GM18502 (cell line): Measurements from ENCODE around the gene TEAD3.

Experiments used
- ATAC-seq: cut with Tn5 transposase; IDR thresholded peaks from one replicate; pipeline ENCODE4 v1.9.1; 2021; ENCODE audit warnings: mild to moderate bottlenecking; ENCODE audit not compliant: unreplicated experiment, poor library complexity

Gene TEAD3

DNA sequence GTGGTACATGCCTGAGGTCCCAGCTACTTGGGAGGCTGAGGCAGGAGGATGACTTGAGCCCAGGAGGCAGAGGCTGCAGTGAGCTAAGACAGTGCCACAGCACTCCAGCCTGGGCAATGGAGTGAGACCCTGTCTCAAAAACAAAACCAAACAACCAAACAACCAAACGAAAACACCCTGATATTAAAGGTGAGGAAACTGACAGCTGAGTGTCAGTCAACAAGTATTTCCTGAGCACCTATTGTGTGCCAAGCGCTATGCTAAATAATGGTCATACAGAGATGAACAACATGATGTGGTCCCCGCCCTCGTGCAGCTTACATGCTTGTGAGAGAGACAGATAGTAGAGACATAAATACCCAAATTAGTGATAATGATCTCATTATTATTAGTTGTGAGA, 17.7 kb upstream of the TEAD3 start:
- ATAC-seq, result no peak

DNA sequence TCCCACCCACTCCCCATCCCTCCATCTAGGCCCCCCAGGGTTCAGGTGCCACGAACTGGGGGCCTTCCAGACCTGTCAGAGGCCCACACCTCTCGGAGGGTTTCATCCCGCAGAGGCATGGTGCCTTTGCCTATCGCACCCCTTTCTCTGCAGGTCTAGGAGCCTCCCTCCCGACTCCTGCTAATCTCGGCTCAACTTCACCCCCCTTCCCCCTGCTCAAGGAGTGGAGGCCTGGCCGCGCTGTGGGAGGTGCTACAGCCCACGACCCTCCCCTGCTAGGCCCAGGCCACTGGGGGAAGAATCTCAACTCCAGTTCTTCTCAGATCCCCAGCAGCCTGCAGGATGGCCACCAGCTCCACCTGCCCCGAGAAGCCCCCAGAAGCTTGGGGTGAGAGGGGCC, 15.9 kb upstream of the TEAD3 start, which contains the start of gene TULP1:
TSS of gene TULP1 (minus strand) at position 157 of the 400 bp plus-strand sequence. CDS start at position 119, 38 bp downstream.
- ATAC-seq, result no peak

DNA sequence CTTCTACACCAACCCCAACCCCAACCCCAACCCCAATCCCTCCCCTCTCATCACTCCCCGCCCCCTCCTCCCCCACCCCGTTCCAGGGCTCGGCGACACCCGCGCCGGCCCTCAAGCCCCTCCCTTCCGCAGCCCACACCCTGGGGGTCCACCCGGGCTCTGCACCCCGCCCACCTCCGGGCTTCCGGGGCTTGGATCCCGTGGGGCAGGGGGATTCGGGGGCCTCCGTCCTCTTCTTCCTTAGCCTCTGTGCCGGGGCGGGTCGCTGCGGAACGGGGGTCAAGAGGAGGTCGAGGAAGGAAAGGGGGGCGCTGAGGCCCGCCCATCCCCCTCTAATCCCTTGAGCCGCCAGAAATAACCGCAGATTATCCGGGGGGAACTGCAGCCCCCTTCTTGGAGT, 15.1 kb upstream of the TEAD3 start:
- ATAC-seq, result no peak

DNA sequence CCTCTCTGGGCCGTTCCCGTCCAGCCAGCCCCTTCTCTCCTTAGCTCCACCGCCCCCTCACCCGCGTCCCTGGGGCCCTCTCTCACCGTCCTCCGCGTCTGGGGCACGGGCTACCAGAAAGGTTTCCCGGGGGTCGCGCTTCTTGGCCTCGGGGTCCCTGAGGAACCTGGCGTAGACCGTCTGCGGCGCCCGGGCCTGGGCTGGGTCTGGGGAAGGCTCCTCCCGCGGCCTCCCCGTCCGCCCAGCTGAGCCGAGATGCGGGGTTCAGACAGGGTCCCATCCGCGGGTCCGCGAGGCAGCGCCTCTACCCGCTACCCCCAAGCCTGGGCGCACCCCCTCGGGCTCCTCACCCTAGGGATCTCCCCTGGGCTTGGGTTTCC, 14.7 kb upstream of the TEAD3 start:
- ATAC-seq, result no peak

DNA sequence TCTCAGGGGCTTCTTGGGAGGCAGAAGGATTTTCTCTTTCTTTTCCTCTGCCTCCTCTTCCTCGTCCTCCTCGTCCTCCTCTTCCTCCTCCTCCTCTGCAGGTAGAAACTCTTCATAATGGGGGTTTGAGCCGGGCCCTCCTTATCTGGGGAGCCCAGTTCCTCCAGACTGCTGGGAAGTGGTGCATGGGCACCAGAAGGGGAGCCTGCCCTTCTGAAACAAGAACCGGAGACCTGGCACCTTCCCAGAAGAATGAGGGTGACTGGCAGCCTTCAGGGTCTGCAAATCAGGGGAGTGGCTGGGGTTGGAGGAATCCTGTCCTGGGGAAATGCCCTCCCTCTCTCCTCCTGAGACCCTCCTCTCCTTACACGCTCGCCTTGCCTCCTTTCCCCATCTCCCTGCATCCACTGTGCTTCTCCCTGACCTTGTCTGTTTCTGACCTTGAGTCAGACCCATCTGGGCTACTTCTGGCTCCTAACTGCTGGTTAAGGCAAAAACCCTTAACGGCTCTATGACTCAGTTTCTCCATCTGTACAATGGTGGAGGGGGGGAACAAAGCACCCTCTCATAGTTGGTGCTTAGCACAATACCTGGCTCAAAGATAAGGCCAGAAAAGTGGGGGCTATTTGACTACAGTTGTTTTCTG, 14.2 kb upstream of the TEAD3 start:
- no peak for ATAC-seq

DNA sequence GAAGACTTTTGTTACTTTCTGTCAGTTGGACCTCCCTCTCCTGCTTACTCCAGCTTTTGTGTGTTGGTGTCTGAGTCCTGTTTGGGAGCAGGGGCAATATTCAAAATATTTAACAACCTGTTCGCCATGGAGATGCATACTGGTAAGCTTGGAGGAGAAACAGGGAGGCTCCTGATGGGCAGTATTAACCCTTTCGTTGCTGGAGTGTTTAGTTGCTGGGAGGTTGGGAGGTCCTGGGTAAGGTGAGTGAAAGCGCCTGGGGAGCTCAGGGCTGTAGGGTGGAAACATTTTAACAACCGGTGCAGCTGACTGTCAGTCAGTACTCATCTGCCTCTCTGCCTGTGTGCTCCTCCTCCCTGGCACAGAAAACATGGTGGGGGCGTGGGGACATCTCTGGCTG, 11.7 kb upstream of the TEAD3 start:
- no peak for ATAC-seq

DNA sequence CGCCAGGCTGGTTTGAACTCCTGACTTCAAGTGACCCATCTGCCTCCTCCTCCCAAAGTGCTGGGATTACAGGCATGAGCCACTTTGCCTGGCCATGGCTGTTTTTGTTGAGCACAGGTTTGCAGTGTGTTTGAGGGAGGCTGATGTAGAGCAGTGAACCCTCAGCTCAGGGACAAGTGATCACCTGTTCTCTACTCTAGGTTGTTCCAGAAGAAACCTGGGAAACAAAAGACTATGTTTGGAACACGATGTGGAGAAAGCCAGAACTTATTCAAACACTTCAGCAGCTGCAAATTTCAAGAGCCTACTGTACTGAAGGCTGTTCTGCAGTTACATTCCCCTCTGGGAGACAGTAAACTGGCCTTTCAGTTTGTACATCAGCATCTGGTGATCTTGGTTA, 11.1 kb upstream of the TEAD3 start:
- ATAC-seq, result no peak

DNA sequence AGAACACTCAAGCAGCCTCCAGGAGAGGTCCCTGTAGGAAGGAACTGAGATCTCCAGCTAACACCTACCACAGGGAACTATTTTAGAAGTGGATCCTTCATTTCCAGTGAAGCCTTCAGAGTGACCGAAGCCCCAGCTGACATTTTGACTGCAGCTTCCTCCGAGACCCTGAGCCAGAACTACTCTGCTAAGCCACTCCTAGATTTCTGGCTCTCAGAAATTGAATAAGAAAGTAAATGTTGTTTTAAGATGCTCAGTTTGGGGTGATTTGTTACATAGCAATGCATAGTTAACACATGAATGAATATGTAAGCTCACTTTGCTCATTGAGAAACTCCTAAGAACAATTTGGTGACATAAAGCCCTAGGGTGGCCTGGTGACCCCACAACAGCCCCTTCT, 10.3 kb upstream of the TEAD3 start:
- ATAC-seq, result no peak

DNA sequence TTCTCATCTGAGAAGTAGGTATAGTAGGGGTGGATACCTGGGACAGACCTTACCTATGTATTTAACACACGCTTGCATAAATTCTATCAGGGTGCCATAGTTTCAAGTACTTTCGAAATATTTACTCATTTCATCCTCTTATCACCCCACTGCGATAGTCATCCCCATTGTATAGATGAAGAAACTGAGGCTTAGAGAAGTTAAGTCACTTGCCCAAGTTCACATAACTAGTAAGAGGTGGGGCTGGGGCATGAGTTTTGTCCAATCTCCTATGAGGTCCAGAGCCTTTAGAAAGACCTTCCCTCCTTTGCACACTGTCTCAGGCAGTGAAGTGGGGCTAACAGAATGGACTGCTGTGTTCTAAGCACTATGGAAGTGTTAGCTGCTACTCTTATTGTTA, 9.7 kb upstream of the TEAD3 start:
- no peak for ATAC-seq

DNA sequence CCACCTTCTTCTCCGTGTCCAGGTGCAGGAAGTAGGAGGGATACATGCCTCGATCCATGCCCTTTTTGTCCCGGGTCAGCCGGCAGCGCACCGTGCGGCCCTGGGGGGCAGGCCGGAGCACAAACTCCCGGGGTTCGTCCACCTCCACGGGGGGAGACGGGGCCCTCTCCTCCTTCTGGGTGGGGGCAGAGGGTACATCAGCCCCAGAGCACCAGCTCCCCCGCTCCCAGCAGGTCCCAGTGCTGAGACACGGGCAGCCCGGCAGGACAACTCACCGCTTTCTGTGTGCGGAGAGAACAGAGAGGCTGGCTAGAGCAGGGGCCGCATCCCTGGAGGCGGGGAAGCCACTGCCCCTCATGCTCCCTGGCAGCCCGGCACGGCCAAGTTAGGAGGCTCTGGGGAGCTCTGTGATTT, 9.1 kb upstream of the TEAD3 start:
- no peak for ATAC-seq

DNA sequence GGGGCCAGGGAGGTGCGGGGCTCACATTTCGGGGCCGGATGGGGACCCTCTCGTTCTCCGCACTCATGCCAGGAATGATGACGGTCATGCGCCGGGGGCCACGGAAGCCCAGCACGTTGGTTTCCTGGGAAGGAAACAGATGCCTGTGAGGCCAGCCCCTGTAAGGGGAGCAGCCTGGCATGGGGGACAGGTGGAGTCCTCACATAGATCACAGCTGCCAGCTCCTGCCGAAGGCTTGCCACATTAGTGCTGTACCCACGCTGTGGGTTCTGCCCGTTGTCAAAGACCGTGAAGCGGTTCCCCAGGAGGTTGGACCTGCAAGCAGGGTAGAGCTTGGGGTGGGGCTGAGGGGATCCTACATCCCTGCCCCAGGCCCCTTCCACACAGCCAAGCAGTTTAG, 6.7 kb upstream of the TEAD3 start:
- ATAC-seq, result no peak

DNA sequence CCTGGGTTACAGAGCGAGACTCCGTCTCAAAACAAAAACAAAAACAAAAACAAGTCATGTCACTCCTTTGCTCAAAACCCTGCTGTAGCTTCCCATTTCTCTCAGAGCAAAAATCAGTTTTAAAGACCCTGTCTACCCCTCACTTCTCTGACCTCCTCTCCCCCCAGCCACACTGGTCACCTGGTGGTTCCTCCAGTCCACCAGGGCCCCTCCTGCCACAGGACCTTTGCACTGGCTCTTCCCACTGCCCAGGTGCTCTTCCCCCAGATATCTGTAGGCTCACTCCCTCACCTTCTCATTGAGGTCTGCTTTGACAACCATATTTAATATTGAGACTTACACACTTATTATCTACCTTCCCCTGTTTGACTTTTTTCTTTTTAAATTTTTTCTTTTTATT, 4.9 kb upstream of the TEAD3 start:
- ATAC-seq, result no peak

DNA sequence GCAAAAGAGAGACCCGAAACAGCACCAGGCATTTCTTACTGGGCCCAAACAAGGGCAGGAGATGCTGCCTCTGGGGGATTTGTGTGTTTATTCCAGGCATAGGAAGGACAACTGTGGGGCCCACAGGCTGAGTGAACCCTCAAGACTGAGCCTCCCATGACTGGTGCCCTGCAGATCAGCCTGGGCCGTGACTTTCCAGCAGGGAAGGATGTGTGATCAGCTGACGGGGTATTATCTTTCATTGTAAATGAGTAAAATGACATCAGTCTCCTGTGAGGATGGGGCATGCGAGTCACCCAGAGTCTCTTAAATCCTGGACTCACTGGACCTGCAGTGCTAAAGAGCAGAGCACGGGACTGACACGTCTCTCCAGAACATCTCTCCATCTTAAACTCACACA, 3.9 kb upstream of the TEAD3 start:
- no peak for ATAC-seq

DNA sequence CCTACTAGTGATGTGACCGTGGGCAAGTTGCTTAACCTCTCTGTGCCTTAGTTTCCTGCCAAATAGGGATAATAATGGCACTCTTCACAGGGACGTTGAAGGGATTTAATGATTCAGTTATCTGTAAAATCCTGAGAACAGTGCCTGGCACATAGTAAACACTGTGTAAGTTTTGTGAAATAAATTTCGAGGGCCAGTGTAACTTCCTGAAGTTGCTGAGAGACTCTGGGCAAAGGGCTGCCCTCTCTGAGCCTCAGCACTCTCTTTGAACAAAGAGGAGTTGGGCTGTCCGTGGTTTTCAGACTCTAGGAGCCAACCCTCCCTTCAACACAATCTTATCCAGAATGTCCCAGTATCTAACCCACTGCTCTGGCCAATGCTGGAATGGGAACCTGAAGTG, 2.5 kb upstream of the TEAD3 start:
- no peak for ATAC-seq

DNA sequence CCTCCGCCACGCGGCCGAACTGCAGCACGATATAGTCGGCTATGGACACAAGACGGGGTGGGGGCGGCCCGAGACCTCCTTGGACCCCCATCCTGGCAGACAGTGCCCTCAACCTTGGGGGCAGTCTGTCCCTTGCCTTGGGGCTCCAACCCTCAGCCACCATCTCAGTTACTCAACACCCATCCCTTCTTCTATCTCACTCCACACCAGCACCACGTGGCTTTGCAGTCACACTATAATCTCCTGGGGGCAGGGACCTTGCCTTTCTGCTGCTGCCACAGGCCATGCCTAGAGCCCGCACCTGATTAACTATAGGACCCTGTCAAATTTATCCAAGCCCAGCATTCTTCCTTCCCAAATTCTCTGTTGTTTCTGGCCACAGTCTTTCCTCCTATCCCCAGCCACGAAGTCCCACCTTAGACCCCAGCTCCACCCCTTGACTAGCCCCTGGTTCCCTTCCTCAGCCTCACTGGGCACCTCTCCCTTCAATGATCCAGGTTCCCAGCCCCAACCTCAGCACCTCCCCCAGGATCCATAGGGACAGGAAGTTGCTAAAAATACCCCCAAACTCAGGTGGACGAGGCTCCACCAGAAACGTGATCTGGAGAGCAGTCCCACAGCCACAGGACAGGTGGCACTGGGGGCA, 1.7 kb upstream of the TEAD3 start:
- no peak for ATAC-seq

DNA sequence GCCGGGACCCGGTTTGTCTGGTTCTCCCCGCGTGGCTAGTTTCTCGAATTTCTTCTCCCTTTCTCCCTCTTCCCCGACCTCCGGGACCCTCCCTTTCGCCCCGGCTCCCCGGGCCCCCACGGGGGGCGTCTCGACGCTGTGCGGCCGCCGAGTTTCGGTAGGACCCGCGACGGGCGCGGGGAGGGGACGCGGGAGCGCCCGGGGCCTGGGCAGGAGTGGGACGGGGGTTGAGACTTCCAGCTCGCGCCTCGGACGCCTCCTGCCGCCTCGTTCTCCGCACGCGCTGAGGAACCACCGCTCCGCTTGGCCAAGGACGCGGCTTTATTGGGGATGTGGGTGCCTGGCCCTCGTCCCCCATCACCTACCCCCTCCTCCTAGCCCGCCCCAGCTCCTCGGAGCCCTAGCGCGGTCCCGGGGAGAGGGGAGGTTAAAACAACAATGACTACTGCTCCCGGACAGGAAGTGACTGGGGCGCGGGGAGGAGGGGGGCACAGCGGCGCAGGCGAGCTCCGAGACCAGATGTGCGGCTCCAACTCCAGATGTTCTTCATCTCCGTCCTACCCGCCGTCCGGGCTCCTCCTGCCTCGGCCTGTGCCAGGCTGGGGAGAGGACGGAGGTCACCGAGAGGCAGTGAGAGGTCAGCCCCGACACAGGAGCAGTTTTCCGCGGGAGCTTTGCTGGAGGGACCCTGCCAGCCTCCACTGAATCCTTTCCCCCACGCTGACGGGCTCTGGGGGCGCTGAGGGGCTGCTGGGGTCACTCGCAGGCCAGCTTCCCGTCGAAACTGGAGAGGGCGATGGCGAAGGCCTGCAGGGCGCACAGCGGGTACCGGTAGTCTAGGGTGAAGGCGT, 917 bp upstream of the TEAD3 start:
- ATAC-seq, result peak; percentile 13

DNA sequence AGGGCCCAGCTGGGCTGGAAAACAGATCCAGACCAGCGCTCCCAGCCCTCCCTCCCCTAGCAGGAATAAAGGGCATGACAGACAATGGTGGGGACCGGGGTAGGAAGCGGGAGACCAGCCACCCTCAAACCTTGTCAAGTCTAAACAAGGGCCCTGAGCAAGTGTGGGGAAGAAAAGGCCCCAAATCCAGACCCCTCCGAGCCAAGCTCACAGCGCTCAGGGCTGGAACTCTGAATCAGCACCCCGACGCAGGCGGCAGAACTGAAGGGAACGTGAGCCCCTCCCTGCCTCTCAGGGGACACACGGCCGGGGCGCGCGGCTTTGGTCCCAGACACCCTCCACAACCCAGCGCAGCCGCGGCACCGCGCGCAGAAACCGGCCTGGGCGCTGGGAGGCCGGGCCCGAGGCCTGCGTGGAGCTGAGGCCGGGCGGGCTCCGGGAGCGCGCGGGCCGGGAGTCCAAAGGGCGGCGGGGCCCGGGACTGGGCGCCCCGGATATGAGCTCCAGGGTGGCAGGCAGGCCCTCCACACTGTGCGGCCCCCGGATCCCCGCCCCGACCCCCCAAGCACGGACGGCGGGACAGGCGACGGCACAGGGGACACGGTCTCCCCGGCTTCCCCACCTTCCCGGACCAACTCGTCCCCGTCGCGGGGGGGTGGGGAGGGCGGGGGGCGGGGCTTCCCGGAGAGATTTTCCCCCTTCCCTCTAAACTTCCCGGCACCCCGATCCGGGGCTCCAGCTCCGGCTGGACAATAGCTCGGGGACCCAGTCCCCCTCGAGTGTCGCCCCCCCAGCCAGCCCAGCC, 641 bp downstream of the TEAD3 start:
- no peak for ATAC-seq

DNA sequence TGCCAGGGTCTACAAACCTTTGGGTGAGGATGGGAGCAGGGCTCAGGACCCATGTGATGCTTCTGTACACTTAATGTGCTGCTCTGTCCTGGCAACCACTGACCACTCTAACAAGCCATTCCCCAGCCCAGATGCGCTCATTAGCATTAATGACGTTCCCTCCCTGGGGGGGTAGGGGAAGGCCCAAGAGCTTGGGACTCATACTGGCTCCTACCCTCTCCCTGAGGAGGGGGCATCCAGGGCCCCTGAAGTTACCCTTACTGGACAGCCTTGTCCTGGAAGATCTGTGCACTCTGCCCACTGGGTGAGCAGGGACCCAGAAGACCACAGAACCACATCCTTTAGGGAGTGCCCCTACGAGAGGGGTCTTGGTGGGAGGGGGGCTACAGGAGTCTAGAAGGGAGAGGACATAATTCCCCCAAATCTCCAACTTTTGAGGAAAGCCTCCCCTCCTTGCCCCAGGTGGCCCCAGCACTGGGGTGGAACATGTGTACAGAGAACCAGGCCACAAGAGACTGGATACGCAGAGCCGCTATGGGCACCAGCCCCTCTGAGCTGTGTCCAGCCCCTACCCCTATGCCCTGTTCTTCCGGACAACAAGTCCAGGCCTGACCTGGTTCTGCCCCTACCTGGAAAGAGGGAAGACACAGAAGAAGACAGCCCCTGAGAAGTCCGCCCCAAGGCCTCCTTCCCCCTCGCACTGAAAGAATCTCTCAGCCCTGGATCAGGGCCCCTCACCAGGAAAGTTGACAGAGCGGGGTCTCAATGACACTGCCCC, 1.4 kb downstream of the TEAD3 start:
- no peak for ATAC-seq

DNA sequence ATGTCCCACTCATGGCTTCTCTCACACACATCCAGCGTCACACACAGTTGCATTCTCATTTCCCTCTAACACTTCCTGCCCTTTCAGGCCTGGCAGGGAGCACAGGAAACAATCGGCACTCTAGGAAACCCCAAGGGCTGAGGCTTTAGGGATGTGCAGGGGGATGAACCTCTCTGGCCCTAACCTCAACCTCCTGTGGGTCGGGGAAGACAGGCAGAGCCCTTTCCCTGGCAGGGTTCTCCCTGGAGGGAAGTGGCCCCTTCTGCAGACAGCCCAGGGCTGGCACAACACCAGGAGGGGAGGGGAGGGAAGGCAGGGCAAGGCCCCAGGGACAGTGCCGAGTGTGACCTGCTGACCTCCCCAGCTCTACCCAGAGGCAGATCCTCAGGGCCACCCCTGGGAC, 2.7 kb downstream of the TEAD3 start:
- ATAC-seq, result no peak
